GM12878 (cell line): ENCODE data around the gene ZIC1. TPM values are rescaled to one million over a fixed set of nuclear protein-coding genes. Genes with fewer than 3 reads are reported as not detected.

ENCODE experiments used
- ATAC-seq: fragments of 200-7000 bp; cut with Tn5 transposase; 3 replicates; pipeline ENCODE4 v1.9.1; 2020; ENCODE audit warnings: mild to moderate bottlenecking, moderate library complexity
- BruUV-seq: library from RNA; stranded (reverse); fragments of 400-500 nt; replicated peaks from 2 replicates; lab custom pipeline; 2021; lab: Mats Ljungman, UMichigan
- CTCF ChIA-PET: fragments of 300-600 bp; sonication (Branson Sonifier 250); formaldehyde crosslinking; extraction: SDS; loops from one replicate; lab custom pipeline; 2021; ENCODE audit warnings: inconsistent platforms; lab: Yijun Ruan, JAX
- POLR2A ChIA-PET: fragments of 350-600 bp; formaldehyde crosslinking; extraction: SDS; loops from one replicate; lab custom pipeline; 2021; ENCODE audit warnings: inconsistent platforms; lab: Charles Lee
- RAD21 ChIA-PET: fragments of 300-600 bp; sonication (Branson Sonifier 250); formaldehyde crosslinking; loops from one replicate; lab custom pipeline; 2023; ENCODE audit warnings: antibody characterized with exemption; ENCODE audit not compliant: unreplicated experiment; lab: Charles Lee
- SMC1A ChIA-PET: fragments of 300-600 bp; sonication (Branson Sonifier 250); formaldehyde crosslinking; loops from one replicate; lab custom pipeline; 2023; ENCODE audit not compliant: unreplicated experiment, uncharacterized antibody; lab: Charles Lee
- DNase-seq: peaks from one replicate; pipeline ENCODE4 v3.0.0-alpha.2; 2011; ENCODE audit warnings: low read depth, low spot score
- FAIRE-seq: peaks from 3 replicates; lab custom pipeline; 2011; peaks lifted over from hg19 to GRCh38; lab: Jason Lieb, UNC
- H2AFZ ChIP-seq: 2 replicates; pipeline ENCODE4 v1.6.0; 2011; ENCODE audit warnings: low read depth, low read length, control low read depth; ENCODE audit not compliant: control insufficient read depth
- H3K27ac ChIP-seq: 2 replicates; pipeline ENCODE4 v1.5.1; 2011; ENCODE audit warnings: control low read depth; ENCODE audit not compliant: control insufficient read depth, insufficient read depth
- H3K27me3 ChIP-seq, 2 experiments: replicated peaks in 1 of 2; 2 replicates each; pipeline versions ENCODE4 v1.6.0 to v1.6.1; 2011; ENCODE audit warnings: low read length in 1 of 2; ENCODE audit not compliant: control insufficient read depth in 2 of 2, insufficient read depth in 2 of 2
- H3K36me3 ChIP-seq, 2 experiments: 2 replicates each; pipeline ENCODE4 v1.5.1; 2011; ENCODE audit warnings: low read length in 1 of 2; ENCODE audit not compliant: control insufficient read depth in 2 of 2, insufficient read depth in 2 of 2
- H3K4me1 ChIP-seq: 2 replicates; pipeline ENCODE4 v1.6.1; 2011; ENCODE audit warnings: mild to moderate bottlenecking, low read length, moderate library complexity, mixed read lengths; ENCODE audit not compliant: control insufficient read depth, insufficient read depth
- H3K4me2 ChIP-seq: 2 replicates; pipeline ENCODE4 v1.6.0; 2011; ENCODE audit warnings: control low read depth; ENCODE audit not compliant: control insufficient read depth, insufficient read depth
- H3K4me3 ChIP-seq: fragments of 200-600 bp; sonication (generic); 2 replicates; pipeline ENCODE4 v1.5.1; 2016
- H3K79me2 ChIP-seq: 2 replicates; pipeline ENCODE4 v1.6.0; 2011; ENCODE audit warnings: low read length; ENCODE audit not compliant: control insufficient read depth, insufficient read depth
- H3K9ac ChIP-seq: 2 replicates; pipeline ENCODE4 v1.8.0; 2011; ENCODE audit warnings: low read length, control low read depth, mixed read lengths; ENCODE audit not compliant: control insufficient read depth, insufficient read depth
- H3K9me3 ChIP-seq: replicated peaks from 3 replicates; pipeline ENCODE4 v1.5.1; 2011; ENCODE audit warnings: mild to moderate bottlenecking, low read length; ENCODE audit not compliant: control insufficient read depth, insufficient read depth
- H4K20me1 ChIP-seq: 2 replicates; pipeline ENCODE4 v1.6.0; 2011; ENCODE audit not compliant: control insufficient read depth, insufficient read depth
- BACH1 ChIP-seq: fragments of 450-650 bp; IDR thresholded peaks from 2 replicates; pipeline ENCODE4 v1.6.1; 2017; ENCODE audit warnings: mild to moderate bottlenecking, borderline replicate concordance
- BCL11A ChIP-seq: IDR thresholded peaks from 2 replicates; pipeline ENCODE4 v1.6.1; 2011; ENCODE audit warnings: low read depth, low read length
- BCLAF1 ChIP-seq: fragments of 450-650 bp; IDR thresholded peaks from 2 replicates; pipeline ENCODE4 v1.6.1; 2017; ENCODE audit warnings: antibody characterized with exemption, mild to moderate bottlenecking, moderate library complexity
- CHD4 ChIP-seq: fragments of 200-600 bp; sonication (generic); IDR thresholded peaks from 2 replicates; pipeline ENCODE4 v1.6.1; 2016; ENCODE audit warnings: mild to moderate bottlenecking
- E2F8 ChIP-seq: fragments of 450-650 bp; IDR thresholded peaks from 2 replicates; pipeline ENCODE4 v1.6.1; 2018; ENCODE audit warnings: mild to moderate bottlenecking, low read depth, moderate library complexity; ENCODE audit not compliant: partially characterized antibody
- EGR1 ChIP-seq, 2 experiments: IDR thresholded peaks; 1 replicate in 1 of 2; 2 replicates in 1 of 2; pipeline ENCODE4 v1.6.1; 2011 to 2012; ENCODE audit warnings: low read depth in 2 of 2, low read length in 2 of 2, borderline replicate concordance in 1 of 2, mild to moderate bottlenecking in 1 of 2, moderate library complexity in 1 of 2
- ETV6 ChIP-seq, 2 experiments: fragments of 450-650 bp in 1 of 2; IDR thresholded peaks in 1 of 2; conservative IDR thresholded peaks in 1 of 2; 2 replicates each; pipeline ENCODE4 v1.6.1; 2014; ENCODE audit warnings: antibody characterized with exemption in 1 of 2, borderline replicate concordance in 1 of 2, low read depth in 1 of 2, mild to moderate bottlenecking in 1 of 2, moderate library complexity in 1 of 2
- HDAC2 ChIP-seq: fragments of 200-600 bp; sonication (generic); IDR thresholded peaks from 2 replicates; pipeline ENCODE4 v1.6.1; 2017
- NFYB ChIP-seq: IDR thresholded peaks from 2 replicates; pipeline ENCODE4 v1.6.1; 2011; ENCODE audit warnings: low read depth, mild to moderate bottlenecking, low read length, improper control_type of control experiment, moderate library complexity; ENCODE audit not compliant: insufficient read depth
- NR2F1 ChIP-seq: fragments of 450-650 bp; conservative IDR thresholded peaks from 2 replicates; pipeline ENCODE4 v1.6.1; 2017; ENCODE audit warnings: mild to moderate bottlenecking
- PAX8 ChIP-seq: fragments of 450-650 bp; IDR thresholded peaks from 2 replicates; pipeline ENCODE4 v1.6.1; 2017; ENCODE audit warnings: mild to moderate bottlenecking, moderate library complexity
- POLR2AphosphoS5 ChIP-seq: IDR thresholded peaks from 2 replicates; pipeline ENCODE4 v1.6.1; 2011; ENCODE audit warnings: mild to moderate bottlenecking, low read length, inconsistent platforms
- RAD51 ChIP-seq: fragments of 450-650 bp; IDR thresholded peaks from 2 replicates; pipeline ENCODE4 v1.6.1; 2016; ENCODE audit warnings: moderate library complexity, mild to moderate bottlenecking, inconsistent platforms
- RELA ChIP-seq: fragments of 450-650 bp; IDR thresholded peaks from 2 replicates; pipeline ENCODE4 v1.8.0; 2014; ENCODE audit warnings: borderline replicate concordance; ENCODE audit not compliant: partially characterized antibody
- REST ChIP-seq: IDR thresholded peaks from 2 replicates; pipeline ENCODE4 v1.6.1; 2012; ENCODE audit warnings: mild to moderate bottlenecking, low read depth, low read length
- SRF ChIP-seq, 2 experiments: IDR thresholded peaks; 2 replicates each; pipeline ENCODE4 v1.6.1; 2011; ENCODE audit warnings: low read depth in 2 of 2, low read length in 2 of 2, mild to moderate bottlenecking in 1 of 2, moderate library complexity in 1 of 2
- STAT1 ChIP-seq: fragments of 450-650 bp; conservative IDR thresholded peaks from 2 replicates; pipeline ENCODE4 v1.6.1; 2014; ENCODE audit warnings: antibody characterized with exemption, mild to moderate bottlenecking
- WGBS: methylation state at CpG from one replicate; pipeline ENCODE4 v1.1.6; 2016; ENCODE audit warnings: low lambda C conversion rate; ENCODE audit not compliant: insufficient replicate concordance, insufficient coverage; ENCODE audit errors: missing lambda C conversion rate; 5-methylcytosine and 5-hydroxymethylcytosine counted together
- in situ Hi-C: fragments of 300-500 bp; cut with MboI; formaldehyde crosslinking; loops from 9 replicates; pipeline ENCODE4 v1.14.3; 2018; ENCODE audit warnings: mixed read lengths
- intact Hi-C: fragments of 100-400 bp; cut with micrococcal nuclease; formaldehyde crosslinking; loops from one replicate; pipeline ENCODE4 v1.14.2; 2022; ENCODE audit not compliant: unreplicated experiment
- polyA plus RNA-seq, 11 experiments: library from polyadenylated mRNA; depleted of rRNA in 4 of 11; unstranded in 6 of 11; stranded (reverse) in 5 of 11; fragments of >200 nt; fragmentation: Nextera tagmentation in 4 of 11; fragmentation: Illumina TruSeq in 1 of 11; extraction: Ambion mirVana in 4 of 11; extraction: Trizol in 1 of 11; gene quantifications; 1 replicate in 1 of 11; 2 replicates in 10 of 11; pipeline versions ENCODE4 v1.2.1 to v1.2.3, GENCODE V29; 2011 to 2016; ENCODE audit warnings: inconsistent platforms in 2 of 11, missing spikeins in 2 of 11, low read depth in 1 of 11
- total RNA-seq, 4 experiments: library from RNA; depleted of rRNA in 3 of 4; stranded (reverse); fragments of >200 nt in 3 of 4; fragmentation: Illumina TruSeq in 1 of 4; extraction: Trizol in 1 of 4; gene quantifications; 2 replicates each; pipeline versions ENCODE4 v1.2.1 to v1.2.3, GENCODE V29; 2013 to 2021

The ZIC1 gene
- total and polyA plus RNA-seq, 10 of the 15 experiments (the other 5 are each of a cell fraction or from before 2014, with no cell fraction given): not detected

GRCh38 chr3:147423537-147423797 lies 14.3 kb downstream of the ZIC1 start:
- H3K27ac ChIP-seq: no peak overlapping the region
- H3K4me3 ChIP-seq: no peak overlapping the region
- ChIA-PET RAD21 (no interaction called here), POLR2A (no interaction called here), SMC1A (no interaction called here), CTCF (no interaction called here)
- H3K9ac ChIP-seq: no peak overlapping the region
- FAIRE-seq (no peak), ATAC-seq (no peak), DNase-seq (no peak)
- no TSS peak for BruUV-seq
- no peaks in the 10 kb centered on the region for H3K36me3 ChIP-seq
- H3K27me3 ChIP-seq: peaks cover 9 to 16% of the 10 kb centered on the region in 2 experiments
- peaks cover 1% of the 10 kb centered on the region; the same call in 1 of the 3 replicates for H3K9me3 ChIP-seq
- H3K4me1 ChIP-seq: no peaks in the 10 kb centered on the region
- TF ChIP-seq HDAC2 (no peak), ETV6 (conservative IDR thresholded peaks at IDR 0.05 in 1 of 2, IDR thresholded peaks at IDR 0.05 in 1 of 2; ENCODE audit: borderline replicate concordance in 1 of 2, low read depth in 1 of 2) (no peak), POLR2AphosphoS5 (no peak), BCLAF1 (no peak), EGR1 (IDR thresholded peaks at IDR 0.05; ENCODE audit: borderline replicate concordance in 1 of 2, low read depth in 2 of 2, low read length in 2 of 2) (no peak), RAD51 (no peak), RELA (no peak), BCL11A (no peak), PAX8 (no peak), E2F8 (no peak), NR2F1 (no peak), CHD4 (no peak), BACH1 (no peak), SRF (IDR thresholded peaks at IDR 0.05; ENCODE audit: low read depth in 2 of 2, low read length in 2 of 2) (no peak), REST (no peak), STAT1 (no peak), NFYB (no peak)
- no peak overlapping the region for H3K4me2 ChIP-seq
- in situ Hi-C loops (no loop called here), intact Hi-C loops (no loop called here)
- H4K20me1 ChIP-seq: no peaks in the 10 kb centered on the region
- H2AFZ ChIP-seq: no peak overlapping the region
- WGBS: 24% methylated on average over 3 of the region's 3 CpGs
- no peaks in the 10 kb centered on the region for H3K79me2 ChIP-seq
